Fibroblast of lung (primary cell): ENCODE results near the gene CLCN3. TPM values are rescaled to one million over a fixed set of nuclear protein-coding genes. Genes with fewer than 3 reads are reported as not detected.
A peak's percentile ranks its signal among the peaks of the same experiment; 100 is the strongest.
"Not testable (repeated sequence)": the region's sequence is repeated elsewhere in the genome, so short reads cannot be mapped to it uniquely, and the experiment has no call there.

Experiments
- DNase-seq, 2 donors: peaks; one replicate each; pipeline versions ENCODE4 v3.0.0 to v3.0.0-alpha.2; 2010; ENCODE audit warnings: low read depth in 2 of 2
- H2AFZ ChIP-seq: 2 replicates; pipeline ENCODE4 v1.5.1; 2012; ENCODE audit warnings: low read length, control low read depth, inconsistent platforms
- H3K27ac ChIP-seq: 2 replicates; pipeline ENCODE4 v1.5.1; 2011; ENCODE audit warnings: low read length, control low read depth; ENCODE audit not compliant: insufficient read depth
- H3K27me3 ChIP-seq: 2 replicates; pipeline ENCODE4 v1.5.1; 2011; ENCODE audit warnings: mild to moderate bottlenecking, low read length; ENCODE audit not compliant: control insufficient read depth, insufficient read depth
- H3K36me3 ChIP-seq: 2 replicates; pipeline ENCODE4 v1.5.1; 2011; ENCODE audit warnings: low read length; ENCODE audit not compliant: control insufficient read depth, insufficient read depth
- H3K4me1 ChIP-seq: 2 replicates; pipeline ENCODE4 v1.5.1; 2011; ENCODE audit warnings: low read length; ENCODE audit not compliant: control insufficient read depth, insufficient read depth; ENCODE audit errors: extremely low read depth
- H3K4me2 ChIP-seq: 2 replicates; pipeline ENCODE4 v1.5.1; 2011; ENCODE audit warnings: low read length, control low read depth; ENCODE audit not compliant: insufficient read depth; ENCODE audit errors: extremely low read depth
- H3K4me3 ChIP-seq, 4 experiments: fragments of 200-600 bp in 1 of 4; sonication (generic) in 1 of 4; replicated peaks in 1 of 4; 2 replicates each; pipeline ENCODE4 v1.5.1; 2011 to 2016; ENCODE audit warnings: low read length in 4 of 4, low read depth in 3 of 4, mild to moderate bottlenecking in 3 of 4, control low read depth in 2 of 4, inconsistent platforms in 1 of 4, mixed read lengths in 1 of 4; ENCODE audit not compliant: insufficient read depth in 1 of 4; ENCODE audit errors: control extremely low read depth in 1 of 4
- H3K79me2 ChIP-seq: 2 replicates; pipeline ENCODE4 v1.5.1; 2012; ENCODE audit warnings: mild to moderate bottlenecking, low read length, inconsistent platforms; ENCODE audit not compliant: control insufficient read depth, insufficient read depth
- H3K9ac ChIP-seq: 2 replicates; pipeline ENCODE4 v1.5.1; 2011; ENCODE audit warnings: mild to moderate bottlenecking, low read length, control low read depth; ENCODE audit not compliant: insufficient read depth
- H3K9me3 ChIP-seq: 2 replicates; pipeline ENCODE4 v1.5.1; 2012; ENCODE audit warnings: low read depth, low read length; ENCODE audit not compliant: control insufficient read depth, insufficient read depth
- H4K20me1 ChIP-seq: 2 replicates; pipeline ENCODE4 v1.5.1; 2011; ENCODE audit warnings: low read length; ENCODE audit not compliant: control insufficient read depth, insufficient read depth; ENCODE audit errors: extremely low read depth
- EZH2 ChIP-seq: IDR thresholded peaks from 2 replicates; pipeline ENCODE4 v1.5.1; 2012; ENCODE audit warnings: low read length, control low read depth, mild to moderate bottlenecking; ENCODE audit errors: missing control alignments
- polyA plus RNA-seq, 2 donors: library from polyadenylated mRNA; depleted of rRNA in 1 of 2; stranded (reverse) in 1 of 2; unstranded in 1 of 2; fragments of >200 nt; gene quantifications; 2 replicates each; pipeline ENCODE4 v1.2.1, GENCODE V29; 2011 to 2012; ENCODE audit warnings: missing spikeins in 1 of 2
- total RNA-seq: library from RNA; depleted of rRNA; stranded (reverse); fragments of >200 nt; gene quantifications from 2 replicates; pipeline ENCODE4 v1.2.1, GENCODE V29; 2014
- TF ChIP-seq, protein P1 (sequence below), 2 donors: IDR thresholded peaks in 1 of 2; conservative IDR thresholded peaks in 1 of 2; 1 replicate in 1 of 2; 2 replicates in 1 of 2; pipeline ENCODE4 v1.5.1; 2011 to 2012; ENCODE audit warnings: low read length in 2 of 2, control low read depth in 1 of 2, inconsistent platforms in 1 of 2, low read depth in 1 of 2, mild to moderate bottlenecking in 1 of 2

CLCN3 gene
- total and polyA plus RNA-seq, 2 donors (not counting 1 experiment from before 2014, with no cell fraction given) = 51.7 to 92.2 TPM

DNA sequence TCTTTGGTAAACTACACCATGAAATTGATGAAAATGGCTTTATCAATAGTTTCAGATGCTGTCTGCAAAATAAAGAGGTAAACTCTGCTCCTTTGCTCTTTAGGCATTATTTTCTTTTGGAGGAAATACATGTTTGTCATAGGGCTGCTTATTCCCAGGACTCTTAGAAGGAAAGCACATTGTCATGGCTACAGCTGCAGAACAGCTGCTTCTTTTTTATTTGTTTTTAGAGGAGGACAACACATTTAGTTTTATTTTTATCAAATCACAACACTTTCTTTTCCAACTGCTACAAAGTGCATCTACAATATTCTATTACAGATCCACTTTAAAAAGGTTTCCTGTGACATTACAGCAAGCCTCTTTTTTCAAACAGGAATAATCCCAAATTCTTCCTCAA lies 150.0 kb downstream of the CLCN3 start:
- Histone ChIP-seq H2AFZ (no peak overlapping the region), H3K27ac (no peak overlapping the region), H4K20me1 (no peaks in the 10 kb centered on the region), H3K4me3 (no peak overlapping the region), H3K9ac (no peak overlapping the region), H3K27me3 (no peaks in the 10 kb centered on the region), H3K4me2 (peak overlapping the region; percentile 25), H3K79me2 (no peaks in the 10 kb centered on the region), H3K9me3 (no peaks in the 10 kb centered on the region), H3K4me1 (no peaks in the 10 kb centered on the region), H3K36me3 (no peaks in the 10 kb centered on the region)
- TF ChIP-seq, protein P1, sequence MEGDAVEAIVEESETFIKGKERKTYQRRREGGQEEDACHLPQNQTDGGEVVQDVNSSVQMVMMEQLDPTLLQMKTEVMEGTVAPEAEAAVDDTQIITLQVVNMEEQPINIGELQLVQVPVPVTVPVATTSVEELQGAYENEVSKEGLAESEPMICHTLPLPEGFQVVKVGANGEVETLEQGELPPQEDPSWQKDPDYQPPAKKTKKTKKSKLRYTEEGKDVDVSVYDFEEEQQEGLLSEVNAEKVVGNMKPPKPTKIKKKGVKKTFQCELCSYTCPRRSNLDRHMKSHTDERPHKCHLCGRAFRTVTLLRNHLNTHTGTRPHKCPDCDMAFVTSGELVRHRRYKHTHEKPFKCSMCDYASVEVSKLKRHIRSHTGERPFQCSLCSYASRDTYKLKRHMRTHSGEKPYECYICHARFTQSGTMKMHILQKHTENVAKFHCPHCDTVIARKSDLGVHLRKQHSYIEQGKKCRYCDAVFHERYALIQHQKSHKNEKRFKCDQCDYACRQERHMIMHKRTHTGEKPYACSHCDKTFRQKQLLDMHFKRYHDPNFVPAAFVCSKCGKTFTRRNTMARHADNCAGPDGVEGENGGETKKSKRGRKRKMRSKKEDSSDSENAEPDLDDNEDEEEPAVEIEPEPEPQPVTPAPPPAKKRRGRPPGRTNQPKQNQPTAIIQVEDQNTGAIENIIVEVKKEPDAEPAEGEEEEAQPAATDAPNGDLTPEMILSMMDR (conservative IDR thresholded peaks at IDR 0.05 in 1 of 2, IDR thresholded peaks at IDR 0.05 in 1 of 2; ENCODE audit: low read depth in 1 of 2, low read length in 2 of 2) = no peak
- no peak for TF ChIP-seq EZH2
- peak in 1 of 2 donors; percentile 28 for DNase-seq

DNA sequence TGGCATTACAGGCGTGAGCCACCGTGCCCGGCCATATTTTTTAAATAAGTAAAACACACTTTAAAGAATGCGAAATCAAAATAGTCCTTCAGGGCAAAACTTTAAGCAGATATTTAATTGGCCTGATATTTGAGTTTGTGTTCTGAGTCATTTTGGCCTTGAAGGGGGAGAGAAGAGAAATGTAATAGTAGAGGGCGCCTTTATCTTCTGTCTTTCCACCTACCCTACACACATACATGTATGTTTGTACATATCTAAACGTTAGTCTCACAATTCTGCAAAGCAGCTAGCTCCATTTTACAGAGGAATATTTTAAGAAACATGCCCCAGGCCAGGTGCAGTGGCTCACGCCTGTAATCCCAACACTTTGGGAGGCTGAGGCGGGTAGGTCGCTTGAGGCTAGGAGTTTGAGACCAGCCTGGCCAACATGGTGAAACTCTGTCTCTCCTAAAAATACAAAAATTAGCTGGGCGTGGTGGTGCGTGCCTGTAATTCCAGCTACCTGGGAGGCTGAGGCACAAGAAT lies 151.2 kb downstream of the CLCN3 start:
- not testable (repeated sequence) for H3K9ac ChIP-seq, H3K79me2 ChIP-seq, H3K9me3 ChIP-seq, H3K4me3 ChIP-seq, H3K4me1 ChIP-seq, H4K20me1 ChIP-seq, DNase-seq, H2AFZ ChIP-seq, H3K27ac ChIP-seq, H3K4me2 ChIP-seq, H3K27me3 ChIP-seq, H3K36me3 ChIP-seq

Other genes with a start within 250 kb of the CLCN3 start
- gene NEK1, start 8.0 kb upstream of the CLCN3 start, total RNA-seq = 13.9 and 17.0 TPM in 2 replicates
- 8.6 and 8.9 TPM in 2 replicates for gene NEK1, start 8.0 kb upstream of the CLCN3 start, polyA plus RNA-seq
- 14.0 and 19.3 TPM in 2 replicates for gene HPF1, start 137.4 kb downstream of the CLCN3 start, total RNA-seq
- 35.3 and 37.9 TPM in 2 replicates for gene HPF1, start 137.4 kb downstream of the CLCN3 start, polyA plus RNA-seq